Dermis blood vessel endothelial cell (primary cell): ENCODE results near the gene RASA3. TPM values are rescaled to one million over a fixed set of nuclear protein-coding genes. Genes with fewer than 3 reads are reported as not detected.

Source experiments
- DNase-seq: peaks from one replicate; pipeline ENCODE4 v3.0.0; 2010
- total RNA-seq: library from RNA; depleted of rRNA; stranded (reverse); fragments of >200 nt; gene quantifications from 2 replicates; pipeline ENCODE4 v1.2.3, GENCODE V29; 2014

Gene RASA3
- total RNA-seq, 1 donor from 2014 or later, result 35.4 TPM

DNA sequence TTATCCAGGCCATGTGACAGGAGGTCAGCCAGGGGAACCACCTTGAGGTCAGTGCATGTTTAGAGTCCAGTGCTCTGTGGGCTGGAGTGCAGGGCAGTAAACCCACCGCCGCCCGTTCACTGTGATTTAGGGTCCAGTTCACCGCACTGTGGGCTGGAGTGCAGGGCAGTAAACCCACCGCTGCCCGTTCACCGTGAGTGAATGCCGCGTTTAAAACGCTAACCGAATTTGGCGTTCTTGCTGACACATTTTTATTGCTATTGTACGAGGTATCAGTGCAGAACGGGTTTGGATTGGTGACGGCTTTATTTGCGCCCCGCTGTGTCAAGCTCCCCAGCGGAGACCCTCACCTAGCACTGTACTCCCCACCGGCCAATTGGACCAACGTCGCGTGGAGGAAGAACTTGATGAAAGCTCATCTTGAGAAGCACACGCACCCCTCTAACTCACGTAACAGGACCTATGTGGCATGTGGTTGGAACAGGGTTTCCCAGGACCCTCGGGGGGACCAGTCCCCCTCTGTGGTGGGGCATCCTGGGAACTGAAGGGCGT, 186.5 kb downstream of the RASA3 start:
- DNase-seq, result no peak

DNA sequence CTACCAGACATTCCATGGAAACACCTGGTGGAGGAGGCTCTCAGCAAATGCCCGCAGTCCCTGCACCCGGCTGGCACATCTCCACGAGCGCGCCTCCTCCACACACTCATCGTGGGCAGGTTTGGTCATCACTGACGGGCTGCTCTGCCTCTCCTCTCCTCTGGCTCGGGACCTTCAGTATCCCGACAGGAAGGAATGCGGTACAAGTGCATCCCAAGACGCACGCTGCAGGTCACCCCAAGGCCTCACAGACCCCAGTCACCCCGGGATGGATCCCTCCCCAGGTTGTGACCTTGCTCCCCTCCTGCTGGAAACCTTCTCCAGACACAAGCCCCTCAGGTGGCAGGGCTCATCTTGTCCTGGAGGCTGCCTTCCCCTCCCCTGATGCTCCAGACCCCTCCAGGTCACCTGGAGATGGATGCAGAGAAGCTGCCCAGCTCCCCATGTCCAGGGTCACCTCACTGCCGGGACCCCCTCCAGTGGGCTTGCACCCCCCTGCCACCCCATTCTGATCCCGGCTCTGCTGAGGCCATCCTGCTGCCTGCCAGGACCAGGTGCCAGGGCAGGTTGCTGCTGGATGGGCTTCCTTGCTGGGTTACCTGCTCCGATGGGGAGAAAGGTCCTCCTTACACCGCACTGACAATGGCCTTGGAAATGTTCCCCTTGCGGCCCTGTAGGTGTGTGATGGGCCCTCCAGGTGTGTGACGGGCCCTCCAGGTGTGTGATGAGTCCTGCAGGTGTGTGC, 188.4 kb downstream of the RASA3 start:
- DNase-seq, result no peak

DNA sequence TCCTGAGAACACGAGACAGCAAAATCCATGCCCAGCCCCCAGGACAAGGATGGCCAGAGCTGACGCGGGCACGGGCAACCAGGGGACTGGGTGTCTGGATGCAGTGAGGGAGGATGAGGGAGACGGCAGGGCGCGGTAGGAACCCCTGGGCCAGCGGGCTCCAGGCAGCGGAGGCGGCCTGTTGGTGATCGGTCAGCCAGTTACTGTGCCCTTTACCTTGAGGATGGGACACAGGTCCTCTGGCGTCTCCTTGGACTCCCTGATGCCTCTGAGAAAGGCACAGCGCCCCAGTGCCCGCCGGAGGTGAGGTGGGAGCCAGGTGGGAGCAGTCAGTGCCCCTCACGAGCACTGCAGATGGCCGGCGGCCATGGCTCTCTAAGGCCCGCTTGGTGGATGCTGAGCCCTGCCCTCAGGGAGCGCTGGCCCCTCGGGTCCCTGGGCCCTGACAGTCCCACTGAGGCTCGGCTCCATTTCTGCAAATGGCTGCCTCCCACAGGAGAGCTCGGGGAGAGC, 189.8 kb downstream of the RASA3 start:
- DNase-seq, result no peak

DNA sequence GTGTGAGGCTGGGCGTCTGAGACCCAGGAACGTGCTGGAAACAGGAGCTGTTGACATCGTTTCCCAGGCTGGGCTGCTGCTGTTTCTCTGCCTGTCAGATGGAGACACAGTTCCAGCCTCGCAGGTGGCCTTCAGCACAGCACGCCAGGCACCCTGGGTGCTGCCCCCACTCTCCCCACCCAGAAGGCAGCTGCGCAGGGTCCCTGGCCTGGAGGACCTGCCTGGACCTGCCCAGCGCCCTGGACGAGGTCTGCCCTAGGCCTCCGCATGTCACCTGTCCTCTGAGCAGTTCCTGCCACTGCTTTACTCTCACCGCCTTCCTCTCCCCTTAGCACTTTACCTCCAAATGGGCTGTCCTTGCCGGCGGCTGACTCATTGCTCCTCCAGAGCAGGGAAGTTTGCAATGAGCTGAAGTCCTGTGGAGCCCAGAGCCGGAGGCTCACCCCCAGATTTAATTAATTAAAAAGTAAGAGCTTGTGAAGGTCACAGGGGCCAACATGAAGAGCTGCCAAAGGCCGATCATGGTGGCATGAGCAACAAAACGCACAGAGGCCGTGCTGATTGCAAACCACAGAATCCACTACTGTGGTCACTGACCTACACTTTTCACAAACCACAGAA, 190.7 kb downstream of the RASA3 start:
- DNase-seq, result no peak

DNA sequence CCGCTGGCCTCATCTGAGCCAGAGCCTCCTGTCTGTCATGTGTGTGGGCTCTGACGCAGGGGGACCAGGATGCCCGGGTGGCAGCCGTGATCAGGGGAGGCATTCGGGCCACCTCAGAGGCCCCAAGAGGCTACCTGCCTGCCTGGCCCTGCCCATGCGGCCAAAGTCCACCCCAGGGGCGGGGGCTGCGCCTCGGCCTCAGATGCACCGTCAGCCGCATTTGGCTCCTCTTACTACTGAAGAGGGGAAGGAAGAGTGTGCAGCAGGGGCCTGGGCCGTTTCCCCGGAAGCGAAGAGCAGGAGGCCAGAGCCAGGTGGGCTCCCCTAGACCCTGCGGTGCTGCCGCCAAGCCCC, 192.5 kb downstream of the RASA3 start:
- DNase-seq, result no peak

DNA sequence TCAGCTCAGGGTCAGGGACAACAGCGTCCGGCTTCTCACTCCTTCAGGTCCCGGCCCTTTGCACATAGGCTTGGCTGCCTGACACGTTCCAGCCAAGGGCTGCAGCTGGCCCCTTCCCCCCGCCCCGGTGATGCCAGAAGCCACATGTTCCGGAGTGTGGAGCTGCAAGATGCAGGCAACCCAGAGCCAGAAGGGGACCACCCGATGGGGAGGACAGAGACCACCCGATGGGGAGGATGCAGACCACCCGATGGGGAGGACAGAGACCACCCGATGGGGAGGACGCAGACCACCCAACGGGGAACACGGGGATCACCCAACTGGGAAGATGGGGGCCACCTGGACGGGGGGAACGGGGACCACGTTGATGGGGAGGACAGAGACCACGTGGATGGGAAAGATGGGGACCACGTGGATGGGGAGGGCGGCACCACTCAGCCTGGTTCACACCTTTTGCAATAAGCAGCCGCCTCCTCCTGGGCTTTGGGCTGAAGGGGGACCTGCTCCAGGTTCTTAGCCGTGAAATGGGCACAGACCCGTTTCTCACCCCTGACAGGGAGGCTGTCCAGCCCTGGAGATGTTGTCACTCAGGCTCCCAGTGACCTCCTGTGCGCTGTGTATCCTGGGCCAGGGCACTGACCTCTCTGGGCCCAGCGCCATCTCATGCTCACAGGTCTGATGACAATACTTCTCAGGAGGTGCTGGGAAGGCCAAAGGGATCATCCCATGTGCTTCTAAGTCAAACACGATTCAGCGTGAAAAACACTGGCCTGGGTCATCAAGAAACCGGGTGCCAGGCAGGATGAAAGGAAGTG, 193.1 kb downstream of the RASA3 start:
- no peak for DNase-seq

DNA sequence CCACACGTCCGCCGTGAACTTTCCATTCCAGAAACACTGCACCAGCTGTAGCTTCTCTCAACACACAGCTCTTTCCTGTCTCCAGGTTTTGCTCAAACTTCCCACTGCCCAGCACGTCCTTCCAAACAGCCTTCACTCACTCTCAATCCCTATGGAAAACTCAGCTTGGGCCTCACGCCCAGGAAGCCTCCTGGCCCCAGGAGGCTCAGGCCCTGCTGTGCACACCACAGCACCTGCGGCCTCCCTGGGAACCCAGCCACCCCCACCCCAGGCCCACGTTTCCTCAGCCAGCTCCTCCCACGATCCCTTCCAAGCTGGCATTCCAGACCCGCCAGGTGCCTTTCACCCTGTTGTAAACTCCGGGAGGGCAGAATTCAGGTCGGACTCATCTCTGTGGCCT, 193.7 kb downstream of the RASA3 start:
- DNase-seq, result peak; percentile 12

DNA sequence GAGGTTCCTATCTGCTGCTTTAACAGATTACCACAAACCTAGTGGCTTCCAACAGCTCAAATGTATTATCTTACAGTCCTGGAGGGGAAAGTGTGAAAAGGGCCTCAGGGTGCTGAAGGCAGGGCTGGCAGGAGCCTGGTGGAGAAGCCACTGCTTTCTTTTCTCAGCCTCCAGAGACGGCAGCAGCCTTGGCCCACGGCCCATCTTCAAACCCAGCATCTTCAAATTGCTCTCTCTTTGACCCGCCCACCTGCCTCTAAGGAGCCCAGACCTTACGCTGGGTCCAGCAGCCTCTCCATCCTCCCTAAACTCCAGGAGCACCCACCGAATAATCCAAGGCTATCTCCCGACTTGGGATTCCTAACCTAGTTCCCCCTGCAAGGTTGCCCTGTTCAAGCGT, 194.2 kb downstream of the RASA3 start:
- DNase-seq, result no peak

DNA sequence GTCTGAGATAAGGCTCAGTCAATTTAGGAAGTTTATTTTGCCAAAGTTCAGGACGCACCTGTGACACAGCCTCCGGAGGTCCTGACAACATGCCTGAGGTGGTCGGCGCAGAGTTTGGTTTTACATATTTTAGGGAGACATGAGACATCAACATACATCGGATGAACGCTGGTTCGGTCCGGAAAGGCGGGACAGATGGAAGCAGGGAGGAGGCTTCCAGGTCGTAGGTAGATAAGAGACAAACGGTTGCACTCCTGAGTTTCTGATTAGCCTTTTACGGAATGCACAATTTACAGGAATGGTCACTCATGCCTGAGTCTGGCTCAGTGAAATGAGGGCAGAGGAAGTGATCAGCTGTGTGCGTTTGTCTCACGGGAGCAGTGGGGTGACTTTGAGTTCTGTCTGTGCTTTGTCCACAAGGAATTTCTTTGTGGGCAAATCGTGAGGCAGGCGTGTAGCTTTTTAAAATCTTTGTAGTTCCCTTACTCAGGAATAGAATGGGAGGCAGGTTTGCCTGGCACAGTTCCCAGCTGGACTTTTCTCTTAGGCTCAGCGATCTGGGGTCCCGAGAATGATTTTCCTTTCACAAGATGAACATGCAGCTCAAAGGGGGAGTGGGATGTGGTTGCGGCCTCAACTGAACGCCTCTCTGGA, 194.8 kb downstream of the RASA3 start:
- DNase-seq, result peak; percentile 23

DNA sequence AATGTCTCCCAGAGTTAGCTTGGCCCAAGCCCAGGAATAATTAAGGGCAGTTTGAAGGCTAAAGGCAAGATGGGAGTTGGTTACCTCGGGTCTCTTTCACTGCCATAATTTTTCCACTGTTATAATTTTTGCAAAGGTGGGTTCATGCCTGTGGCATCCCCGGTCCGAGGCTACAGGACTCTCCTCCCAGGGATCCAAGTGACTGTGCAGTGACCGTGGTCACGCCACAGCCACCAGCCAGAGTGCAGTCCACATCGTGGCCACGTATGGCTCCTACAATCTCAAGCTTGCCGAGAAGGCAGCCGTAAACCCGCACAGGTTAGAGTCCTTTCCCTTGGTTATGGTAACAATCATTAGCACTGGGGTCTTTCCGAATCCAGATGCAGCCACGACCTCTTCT, 195.3 kb downstream of the RASA3 start:
- DNase-seq, result no peak

DNA sequence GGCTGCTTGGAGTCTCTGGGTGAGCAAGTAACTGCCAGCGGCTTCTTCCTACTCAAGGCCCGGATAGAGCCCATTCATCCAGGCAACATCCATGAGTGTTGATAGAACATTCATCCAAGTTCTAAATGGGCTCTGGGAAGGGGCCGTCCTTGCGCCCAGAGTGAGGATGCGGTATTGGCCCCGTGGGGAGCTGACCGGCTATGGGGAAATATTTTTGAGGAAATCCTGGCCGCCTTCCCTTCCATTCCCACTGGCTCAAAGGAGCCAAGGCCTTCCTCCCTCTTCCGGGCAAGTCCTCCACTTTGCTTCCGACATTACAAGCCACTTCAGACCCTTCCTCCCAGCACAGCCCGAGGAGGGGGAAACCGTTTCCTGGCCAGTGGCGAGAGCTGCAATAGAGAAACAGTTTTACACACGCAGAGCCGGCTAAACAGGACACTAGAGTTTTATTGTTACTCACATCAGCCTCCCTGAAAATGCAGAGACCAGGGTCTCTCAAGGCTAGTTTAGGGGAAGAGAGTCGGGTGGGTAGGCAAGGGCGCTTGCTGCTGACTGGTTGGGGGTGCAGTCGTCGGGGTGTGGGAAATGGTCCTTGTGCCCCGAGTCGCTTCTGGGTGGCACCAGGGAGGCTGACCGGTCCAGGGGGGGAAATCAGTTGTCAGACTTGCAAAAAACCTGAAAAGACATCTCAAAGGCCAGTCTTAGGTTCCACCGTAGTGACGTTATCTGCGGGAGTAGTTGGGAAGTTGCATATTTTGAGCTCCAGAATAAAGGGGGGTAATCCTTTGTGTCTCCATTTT, 196.1 kb downstream of the RASA3 start:
- no peak for DNase-seq

DNA sequence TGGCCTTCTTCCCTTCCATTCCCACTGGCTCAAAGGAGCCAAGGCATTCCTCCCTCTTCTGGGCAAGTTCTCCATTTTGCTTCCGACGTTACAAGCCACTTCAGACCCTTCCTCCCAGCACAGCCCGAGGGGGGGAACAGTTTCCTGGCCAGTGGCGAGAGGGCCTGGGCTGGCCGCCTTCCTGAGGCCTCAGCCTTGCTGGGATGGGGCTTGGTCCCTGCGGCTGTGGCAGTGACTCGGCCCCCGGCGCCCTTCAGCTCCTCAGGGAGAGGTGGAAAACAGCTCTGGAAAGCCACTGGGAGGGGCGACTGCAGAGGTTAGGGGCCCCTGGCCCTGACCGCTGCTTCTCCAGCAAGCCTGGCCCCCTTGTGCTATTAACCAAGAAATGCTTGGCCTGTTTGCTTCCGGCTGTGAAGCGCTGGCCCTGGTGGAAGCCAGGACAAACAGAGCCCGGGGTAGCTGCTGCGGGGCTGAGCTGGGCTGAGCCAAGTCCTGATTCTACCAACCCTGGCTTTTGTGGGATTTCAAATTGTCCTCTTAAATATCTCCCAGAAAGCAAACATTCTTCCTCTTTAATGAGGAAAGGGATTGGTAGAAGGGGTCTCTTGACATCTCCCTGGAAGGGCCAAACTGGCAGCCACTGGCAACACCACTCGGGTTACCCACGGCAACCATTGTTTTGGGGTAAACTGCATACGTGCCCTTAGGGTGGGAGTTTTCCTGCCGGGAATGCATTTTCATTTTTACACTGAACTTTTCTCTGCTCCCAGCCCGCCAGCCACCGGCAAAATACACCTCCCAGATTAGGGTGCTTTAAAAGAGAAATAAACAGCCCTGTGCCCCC, 197.2 kb downstream of the RASA3 start:
- peak; percentile 38 for DNase-seq

DNA sequence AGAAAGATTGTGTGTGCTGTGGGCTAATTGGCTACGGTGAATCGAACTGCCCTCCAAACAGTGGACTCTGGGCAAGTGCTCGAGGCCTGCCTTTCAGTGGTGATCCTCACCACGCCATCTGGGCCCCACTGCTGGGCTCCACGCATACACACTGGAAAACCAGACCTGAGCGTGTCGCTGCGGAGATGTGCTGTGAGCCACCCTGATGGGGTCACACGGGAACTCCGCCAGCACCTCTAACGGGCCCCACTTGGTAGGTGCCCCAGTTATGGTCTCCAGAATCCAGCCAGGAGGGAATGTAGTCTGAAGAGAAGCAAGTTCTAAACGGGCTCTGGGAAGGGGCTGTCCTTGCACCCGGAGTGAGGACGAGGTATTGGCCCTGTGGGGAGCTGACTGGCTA, 197.8 kb downstream of the RASA3 start:
- no peak for DNase-seq

DNA sequence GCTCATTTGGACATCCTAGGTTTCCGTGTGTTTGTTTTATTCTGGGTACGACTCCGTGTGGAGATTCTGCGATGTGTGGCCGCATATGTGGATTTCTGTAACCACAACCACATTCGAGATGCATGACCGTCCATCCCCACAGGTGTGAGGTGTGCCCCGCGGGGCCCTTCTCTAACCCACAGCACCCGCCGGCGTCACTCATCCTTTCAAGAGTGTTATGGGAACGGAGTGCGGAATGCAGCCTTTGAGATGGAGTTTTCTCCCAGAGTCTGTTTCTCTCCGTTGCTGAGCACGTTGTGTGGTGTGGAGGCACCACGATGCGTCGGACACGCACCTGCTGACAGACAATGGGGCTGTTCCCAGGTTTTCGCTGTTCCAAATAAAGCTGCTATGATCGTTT, 198.5 kb downstream of the RASA3 start:
- DNase-seq, result no peak

DNA sequence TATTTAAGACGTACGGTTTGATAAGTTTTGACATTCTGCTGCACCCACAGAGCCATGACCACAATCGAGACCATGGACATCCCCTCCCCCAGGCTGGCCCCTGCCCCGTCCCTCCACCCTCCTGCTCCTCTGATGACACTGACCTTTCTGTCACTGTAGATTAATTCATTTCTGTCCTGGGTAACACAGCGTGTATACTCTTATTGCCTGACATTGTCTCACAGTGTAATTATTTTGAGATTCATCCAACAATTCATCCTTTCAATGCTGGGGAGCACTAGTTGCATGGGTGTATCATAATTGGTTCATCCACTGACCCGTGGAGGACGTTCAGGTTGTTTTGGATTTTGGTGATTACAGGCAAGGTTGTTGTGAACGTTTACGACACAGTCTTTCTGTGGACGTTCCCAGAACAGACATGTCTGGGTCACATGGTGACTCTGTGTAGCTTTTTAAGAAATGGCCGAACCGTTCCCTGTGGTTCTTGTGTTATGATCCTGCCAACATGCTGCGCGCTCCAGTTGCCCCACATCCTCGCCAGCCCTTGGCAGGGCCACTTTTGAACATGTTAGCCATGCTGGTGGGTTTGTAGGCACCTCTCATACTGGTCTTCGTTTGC, 200.5 kb downstream of the RASA3 start:
- no peak for DNase-seq

DNA sequence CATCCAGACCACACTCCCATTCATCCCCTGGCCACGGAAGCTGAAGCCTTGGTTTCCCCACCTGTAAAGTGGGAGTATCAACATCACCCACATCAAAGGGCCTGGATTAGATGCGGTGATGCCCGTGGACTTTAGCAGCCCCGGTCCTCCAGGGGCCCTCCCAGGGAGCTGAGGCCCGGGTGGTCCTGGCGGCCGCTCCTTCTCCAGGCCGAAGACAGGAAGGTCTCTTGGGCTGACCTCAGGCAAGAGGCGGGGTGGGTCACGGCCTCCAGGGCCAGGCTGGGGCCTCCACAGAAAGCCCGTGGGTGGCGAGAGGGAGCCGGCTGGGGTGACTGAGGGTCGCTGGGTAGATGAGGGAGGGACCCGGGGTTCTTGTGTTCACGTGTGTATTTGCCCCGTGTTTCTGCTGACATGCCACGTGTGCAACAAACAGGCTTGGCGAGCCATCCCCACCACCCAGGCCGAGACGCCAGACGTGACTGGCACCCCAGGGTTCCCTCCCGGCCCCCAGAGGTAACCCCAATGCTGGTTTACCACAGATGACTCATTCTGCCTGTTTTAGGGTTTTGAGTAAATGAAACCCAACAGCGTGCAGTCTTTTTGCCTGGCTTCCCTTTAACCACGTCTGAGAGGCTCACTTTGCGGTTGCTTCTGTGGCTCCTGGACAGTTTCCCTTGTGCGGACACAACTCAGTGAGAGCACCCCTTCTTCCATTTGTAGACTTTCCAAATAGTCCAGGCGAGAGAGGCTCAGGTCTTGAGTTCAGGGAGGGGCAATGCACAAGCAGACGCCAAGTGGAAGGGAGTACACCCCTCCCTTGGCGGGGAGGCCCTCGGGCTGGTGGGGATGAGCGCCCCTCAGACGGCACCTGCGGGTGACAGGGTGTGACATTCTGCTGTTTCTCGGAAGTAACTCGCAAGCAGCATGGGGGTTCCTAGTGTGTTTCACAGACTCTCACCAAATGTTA, 201.5 kb downstream of the RASA3 start:
- DNase-seq, result no peak

DNA sequence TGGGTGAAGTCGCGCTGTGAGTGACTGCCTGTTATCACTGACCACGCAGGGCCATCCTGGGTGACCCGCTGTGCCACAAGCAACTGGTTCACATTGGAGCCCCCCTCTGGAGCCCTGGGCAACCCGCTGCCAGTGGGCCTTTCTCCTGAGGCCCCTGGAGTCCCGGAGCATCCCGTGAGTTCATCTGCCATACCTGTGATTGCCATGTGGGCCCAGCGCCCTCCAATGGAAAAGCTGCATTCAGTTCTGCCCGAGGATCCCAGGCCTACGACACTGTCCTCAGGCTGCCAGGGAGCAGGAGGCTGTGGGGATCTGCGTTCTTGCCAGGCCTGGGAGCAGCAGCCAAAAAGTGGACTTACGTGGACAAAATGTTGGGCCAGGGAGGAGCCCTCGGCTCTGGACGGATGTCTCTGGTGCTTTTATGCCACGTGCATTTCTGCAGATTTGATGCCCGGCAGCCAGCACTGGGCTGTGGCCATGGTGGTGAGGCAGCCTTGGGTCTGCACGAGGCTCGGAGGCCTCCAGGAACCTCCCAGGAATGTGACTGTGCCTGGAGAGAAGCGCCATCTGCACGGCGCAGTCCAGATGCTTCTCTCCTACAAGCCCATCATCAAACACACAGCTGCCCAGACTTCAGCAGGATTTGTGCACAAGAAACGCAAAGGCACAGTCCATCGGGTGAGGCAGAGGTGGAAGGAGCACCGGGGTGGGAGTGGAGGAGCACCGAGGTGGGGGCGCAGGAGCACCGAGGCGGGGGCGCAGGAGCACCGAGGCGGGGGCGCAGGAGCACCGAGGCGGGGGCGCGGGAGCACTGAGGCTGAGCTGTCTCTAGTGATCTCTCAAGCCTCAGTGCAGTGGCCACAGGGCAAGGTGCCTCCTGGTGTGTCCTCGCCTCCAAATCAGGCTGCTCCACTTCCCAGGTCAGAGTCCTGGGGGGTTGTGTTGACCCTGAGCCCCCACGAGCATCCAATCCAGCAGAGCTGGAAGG, 202.5 kb downstream of the RASA3 start:
- no peak for DNase-seq
